Aorta (tissue), 5 donors: Measurements from ENCODE around the gene ALDH3B1. TPM values are rescaled to one million over a fixed set of nuclear protein-coding genes. Genes with fewer than 3 reads are reported as not detected.

Experiments
- ATAC-seq: fragments of 200-7000 bp; cut with Tn5 transposase; one replicate; pipeline ENCODE4 v1.9.1; 2022; ENCODE audit warnings: moderate library complexity; ENCODE audit not compliant: low FRiP score
- DNase-seq, 2 donors: peaks; one replicate each; pipeline ENCODE4 v3.0.0-alpha.2; 2020
- H3K27ac ChIP-seq, 2 donors: one replicate each; pipeline ENCODE4 v1.5.1; 2013; ENCODE audit warnings: low read length in 2 of 2, mild to moderate bottlenecking in 2 of 2, moderate library complexity in 2 of 2, control low read depth in 1 of 2, inconsistent platforms in 1 of 2, low read depth in 1 of 2
- H3K27me3 ChIP-seq, 2 donors: one replicate each; pipeline ENCODE4 v1.6.1; 2013; ENCODE audit warnings: control low read depth in 1 of 2, low read length in 1 of 2, mild to moderate bottlenecking in 1 of 2, moderate library complexity in 1 of 2; ENCODE audit not compliant: insufficient read depth in 2 of 2, control insufficient read depth in 1 of 2
- H3K36me3 ChIP-seq, 2 donors: one replicate each; pipeline ENCODE4 v1.6.1; 2013; ENCODE audit warnings: control low read depth in 1 of 2, low read length in 1 of 2, mild to moderate bottlenecking in 1 of 2; ENCODE audit not compliant: insufficient read depth in 2 of 2, control insufficient read depth in 1 of 2
- H3K4me1 ChIP-seq, 2 donors: one replicate each; pipeline ENCODE4 v1.6.1; 2013; ENCODE audit warnings: low read length in 2 of 2, control low read depth in 1 of 2, mild to moderate bottlenecking in 1 of 2, moderate library complexity in 1 of 2; ENCODE audit not compliant: insufficient read depth in 2 of 2, control insufficient read depth in 1 of 2
- H3K4me3 ChIP-seq, 2 donors: one replicate each; pipeline ENCODE4 v1.5.1; 2013; ENCODE audit warnings: low read length in 2 of 2, control low read depth in 1 of 2, mild to moderate bottlenecking in 1 of 2
- H3K9me3 ChIP-seq: one replicate; pipeline ENCODE4 v1.6.1; 2013; ENCODE audit warnings: mild to moderate bottlenecking, low read length; ENCODE audit not compliant: control insufficient read depth
- WGBS, 2 donors: extraction: QIAGEN DNeasy Blood & Tissue Kit; methylation state at CpG; one replicate each; pipeline ENCODE4 v1.1.7; 2013; 5-methylcytosine and 5-hydroxymethylcytosine counted together
- intact Hi-C, 2 donors: fragments of 100-400 bp; cut with DNase I; formaldehyde crosslinking; loops; one replicate each; pipeline versions ENCODE4 v1.14.2 to v1.15.0; 2022
- polyA plus RNA-seq, 2 donors: library from polyadenylated mRNA; stranded (reverse); fragments of 200-250 nt; gene quantifications; one replicate each; pipeline ENCODE4 v1.2.3, GENCODE V29; 2013
- total RNA-seq, 2 donors: library from RNA; stranded (reverse); fragmentation: NEBNext Ultra II Directional; extraction: Animal tissue kit (Norgen Biotek cat#: 25700); gene quantifications; one replicate each; pipeline ENCODE4 v1.2.1, GENCODE V29; 2021
- donor health status: healthy with polysubstance abuse.
- donor health status: Bipolar disorder and iron deficiency.
- donor health status: DM: no; HTN: no; CAD: no.
- donor health status: DM: no; HTN: no; CAD: no.
- donor health status: DM: yes; HTN: yes; CAD: no.

Gene ALDH3B1
- total and polyA plus RNA-seq, 4 donors, result 9.1 to 12.4 (median 10.0) TPM

- H3K9me3 ChIP-seq, result no peaks in the 10 kb centered on the region
- H3K36me3 ChIP-seq, result peaks cover 0 to 5% of the 10 kb centered on the region in 2 donors
- no peak overlapping the region for H3K4me3 ChIP-seq
- WGBS, 2 donors, result 90 to 94% methylated on average over 2 of the region's 2 CpGs
- ATAC-seq (no peak), DNase-seq (no peak)
- H3K4me1 ChIP-seq, result no peaks in the 10 kb centered on the region
- H3K27ac ChIP-seq, result no peak overlapping the region
- intact Hi-C loops, result no loop called here
- no peaks in the 10 kb centered on the region for H3K27me3 ChIP-seq
Measured at GRCh38 chr11:68064926-68065325, 54.8 kb downstream of the ALDH3B1 start.

GRCh38 chr11:68065841-68066240 is 55.7 kb downstream of the ALDH3B1 start:
- Histone ChIP-seq H3K27ac (no peak overlapping the region), H3K27me3 (no peaks in the 10 kb centered on the region), H3K4me3 (no peak overlapping the region), H3K36me3 (peaks cover 0 to 5% of the 10 kb centered on the region in 2 donors), H3K9me3 (no peaks in the 10 kb centered on the region), H3K4me1 (no peaks in the 10 kb centered on the region)
- intact Hi-C loops, result no loop called here
- ATAC-seq, result no peak
- WGBS, 2 donors, result 94% methylated on average over 5 of the region's 5 CpGs
- no peak for DNase-seq

GRCh38 chr11:68066742-68067141 is 56.6 kb downstream of the ALDH3B1 start:
- ATAC-seq (no peak), DNase-seq (no peak)
- Histone ChIP-seq H3K27ac (no peak overlapping the region), H3K27me3 (no peaks in the 10 kb centered on the region), H3K9me3 (no peaks in the 10 kb centered on the region), H3K4me3 (no peak overlapping the region), H3K36me3 (peaks cover 0 to 3% of the 10 kb centered on the region in 2 donors), H3K4me1 (no peaks in the 10 kb centered on the region)
- WGBS, 2 donors, result 58 to 71% methylated on average over 3 of the region's 3 CpGs
- intact Hi-C loops, result no loop called here

- no peaks in the 10 kb centered on the region for H3K27me3 ChIP-seq
- H3K36me3 ChIP-seq, result peaks cover 0 to 3% of the 10 kb centered on the region in 2 donors
- no peaks in the 10 kb centered on the region for H3K4me1 ChIP-seq
- DNase-seq (no peak), ATAC-seq (no peak)
- no peaks in the 10 kb centered on the region for H3K9me3 ChIP-seq
- 96 to 98% methylated on average over 5 of the region's 5 CpGs for WGBS, 2 donors
- intact Hi-C loops, result no loop called here
- H3K27ac ChIP-seq, result no peak overlapping the region
- no peak overlapping the region for H3K4me3 ChIP-seq
Measured at GRCh38 chr11:68067991-68068390, 57.9 kb downstream of the ALDH3B1 start.

- DNase-seq (no peak), ATAC-seq (no peak)
- 85% methylated on average over 3 of the region's 3 CpGs for WGBS, 2 donors
- Histone ChIP-seq H3K27me3 (no peaks in the 10 kb centered on the region), H3K27ac (no peak overlapping the region), H3K4me3 (no peak overlapping the region), H3K4me1 (no peaks in the 10 kb centered on the region), H3K36me3 (peaks cover 0 to 3% of the 10 kb centered on the region in 2 donors), H3K9me3 (no peaks in the 10 kb centered on the region)
- intact Hi-C loops, result no loop called here
Measured at GRCh38 chr11:68071281-68072048, 61.3 kb downstream of the ALDH3B1 start.

GRCh38 chr11:68074584-68075352 is 64.6 kb downstream of the ALDH3B1 start:
- Histone ChIP-seq H3K4me1 (no peaks in the 10 kb centered on the region), H3K27ac (no peak overlapping the region), H3K9me3 (no peaks in the 10 kb centered on the region), H3K36me3 (no peaks in the 10 kb centered on the region), H3K27me3 (no peaks in the 10 kb centered on the region), H3K4me3 (no peak overlapping the region)
- ATAC-seq (no peak), DNase-seq (no peak)
- 88 to 91% methylated on average over 10 of the region's 10 CpGs for WGBS, 2 donors
- intact Hi-C loops, result no loop called here

GRCh38 chr11:68076371-68077042 is 66.4 kb downstream of the ALDH3B1 start:
- no peaks in the 10 kb centered on the region for H3K9me3 ChIP-seq

GRCh38 chr11:68077617-68078582 is 67.8 kb downstream of the ALDH3B1 start:
- 88 to 90% methylated on average over 8 of the region's 8 CpGs for WGBS, 2 donors
- Histone ChIP-seq H3K9me3 (no peaks in the 10 kb centered on the region), H3K4me3 (no peak overlapping the region), H3K36me3 (no peaks in the 10 kb centered on the region), H3K27me3 (no peaks in the 10 kb centered on the region), H3K4me1 (no peaks in the 10 kb centered on the region), H3K27ac (no peak overlapping the region)
- DNase-seq, result no peak
- ATAC-seq, result no peak
- intact Hi-C loops, result no loop called here

More at GRCh38 chr11:68076371-68077042, 66.4 kb downstream of the ALDH3B1 start:
- H3K36me3 ChIP-seq, result no peaks in the 10 kb centered on the region
- DNase-seq, result no peak
- H3K4me1 ChIP-seq, result no peaks in the 10 kb centered on the region
- 87 to 89% methylated on average over 11 of the region's 11 CpGs for WGBS, 2 donors
- no peak overlapping the region for H3K27ac ChIP-seq
- no peaks in the 10 kb centered on the region for H3K27me3 ChIP-seq
- no peak for ATAC-seq
- intact Hi-C loops, result no loop called here
- no peak overlapping the region for H3K4me3 ChIP-seq
